Ovary (tissue), 9 donors: ENCODE results near the gene PTPN12. TPM values are rescaled to one million over a fixed set of nuclear protein-coding genes. Genes with fewer than 3 reads are reported as not detected.

Experiments used
- DNase-seq, 5 donors: peaks; one replicate each; pipeline ENCODE4 v3.0.0-alpha.2; 2019 to 2020
- H3K27ac ChIP-seq, 2 donors: fragments of 200-600 bp; one replicate each; pipeline versions ENCODE4 v1.5.1 to v1.8.0; 2019 to 2022
- H3K27me3 ChIP-seq: fragments of 200-600 bp; one replicate; pipeline ENCODE4 v1.8.0; 2022
- H3K36me3 ChIP-seq: fragments of 200-600 bp; sonication (generic); one replicate; pipeline ENCODE4 v1.5.1; 2019
- H3K4me1 ChIP-seq: one replicate; pipeline ENCODE4 v1.8.1; 2013; ENCODE audit warnings: mild to moderate bottlenecking, moderate library complexity; ENCODE audit not compliant: insufficient read depth
- H3K4me3 ChIP-seq: fragments of 200-600 bp; sonication (generic); one replicate; pipeline ENCODE4 v1.5.1; 2017
- H3K9me3 ChIP-seq, 2 donors: fragments of 200-600 bp in 1 of 2; sonication (generic) in 1 of 2; one replicate each; pipeline versions ENCODE4 v1.5.1 to v1.8.1; 2013 to 2019; ENCODE audit warnings: mild to moderate bottlenecking in 1 of 2, moderate library complexity in 1 of 2
- CTCF ChIP-seq, 3 donors: fragments of 450-650 bp in 2 of 3; fragments of 200-600 bp in 1 of 3; IDR thresholded peaks; one replicate each; pipeline versions ENCODE4 v1.5.1 to v1.8.0; 2016 to 2022; ENCODE audit warnings: antibody characterized with exemption in 3 of 3, mild to moderate bottlenecking in 1 of 3
- EP300 ChIP-seq: sonication (generic); formaldehyde crosslinking; IDR thresholded peaks from one replicate; pipeline ENCODE4 v1.6.1; 2017; ENCODE audit warnings: antibody characterized with exemption
- POLR2A ChIP-seq: fragments of 450-650 bp; IDR thresholded peaks from one replicate; pipeline ENCODE4 v1.6.1; 2017; ENCODE audit warnings: antibody characterized with exemption, mild to moderate bottlenecking, moderate library complexity
- WGBS, 3 donors: extraction: QIAGEN DNeasy Blood & Tissue Kit in 1 of 3; methylation state at CpG; one replicate each; pipeline versions ENCODE4 v1.1.5 to v1.1.7; 2013 to 2017; 5-methylcytosine and 5-hydroxymethylcytosine counted together
- intact Hi-C, 4 donors: fragments of 100-400 bp; cut with DNase I; formaldehyde crosslinking; loops; one replicate each; pipeline versions ENCODE4 v1.11.0 to v1.15.1; 2022 to 2023
- polyA plus RNA-seq, 2 donors: library from polyadenylated mRNA; stranded (reverse); fragments of 200-250 nt in 1 of 2; fragments of 350-450 nt in 1 of 2; fragmentation: Illumina TruSeq in 1 of 2; extraction: RNeasy Lipid Tissue Mini Kit (QIAGEN cat#74804) in 1 of 2; gene quantifications; one replicate each; pipeline ENCODE4 v1.2.3, GENCODE V29; 2013 to 2014
- total RNA-seq, 7 donors: library from RNA; depleted of rRNA in 2 of 7; stranded (reverse); fragments of >200 nt in 2 of 7; fragmentation: NEBNext Ultra II Directional in 3 of 7; extraction: Animal tissue kit (Norgen Biotek cat#: 25700) in 3 of 7; gene quantifications; one replicate each; pipeline versions ENCODE4 v1.1.0 to v1.2.4, GENCODE V29; 2016 to 2023
- donor health status: DM: no; HTN: no; CAD: no; lungs with moderate emphysema.
- donor health status: DM: no; HTN: no; CAD: no.
- donor health status: Bipolar disorder and iron deficiency.
- donor health status: DM: yes; HTN: yes; CAD: no.
- donor health status: DM: no; HTN: no; CAD: no.
- donor health status: DM: yes; HTN: yes; CAD: no.

The PTPN12 gene
- total and polyA plus RNA-seq, 9 donors, result 45.8 to 90.0 (median 62.7) TPM

- DNase-seq, result no peak
- Histone ChIP-seq H3K27me3 (no peaks in the 10 kb centered on the region), H3K9me3 (no peaks in the 10 kb centered on the region), H3K27ac (no peak overlapping the region), H3K4me3 (no peak overlapping the region), H3K36me3 (no peaks in the 10 kb centered on the region), H3K4me1 (peaks cover 1% of the 10 kb centered on the region)
- WGBS, 3 donors, result 97 to 98% (median 97%) methylated on average over 3 of the region's 3 CpGs
- TF ChIP-seq EP300 (no peak), POLR2A (no peak), CTCF (IDR thresholded peaks at IDR 0.05) (no peak)
- intact Hi-C loops, result no loop called here
Measured at GRCh38 chr7:77576856-77577255, 39.8 kb downstream of the PTPN12 start.

- DNase-seq, result no peak
- no peak overlapping the region for H3K27ac ChIP-seq
- H3K9me3 ChIP-seq, result no peaks in the 10 kb centered on the region
- no peaks in the 10 kb centered on the region for H3K4me1 ChIP-seq
- H3K27me3 ChIP-seq, result no peaks in the 10 kb centered on the region
- intact Hi-C loops, result no loop called here
- no peaks in the 10 kb centered on the region for H3K36me3 ChIP-seq
- TF ChIP-seq EP300, result no peak
- no peak for TF ChIP-seq POLR2A
- TF ChIP-seq CTCF (IDR thresholded peaks at IDR 0.05), result no peak
- H3K4me3 ChIP-seq, result no peak overlapping the region
Measured at GRCh38 chr7:77579797-77580196, 42.7 kb downstream of the PTPN12 start.

GRCh38 chr7:77580762-77581350 is 43.8 kb downstream of the PTPN12 start:
- H3K36me3 ChIP-seq, result no peaks in the 10 kb centered on the region
- H3K4me3 ChIP-seq, result no peak overlapping the region
- intact Hi-C loops, result no loop called here
- H3K27ac ChIP-seq, result no peak overlapping the region
- 62 to 77% (median 66%) methylated on average over 4 of the region's 4 CpGs for WGBS, 3 donors
- TF ChIP-seq POLR2A (no peak), CTCF (IDR thresholded peaks at IDR 0.05) (no peak), EP300 (no peak)
- no peaks in the 10 kb centered on the region for H3K27me3 ChIP-seq
- DNase-seq, result no peak
- no peaks in the 10 kb centered on the region for H3K9me3 ChIP-seq
- H3K4me1 ChIP-seq, result no peaks in the 10 kb centered on the region

- no peaks in the 10 kb centered on the region for H3K27me3 ChIP-seq
- H3K4me1 ChIP-seq, result no peaks in the 10 kb centered on the region
- TF ChIP-seq CTCF (IDR thresholded peaks at IDR 0.05), result no peak
- TF ChIP-seq POLR2A, result no peak
- no peak for TF ChIP-seq EP300
- H3K27ac ChIP-seq, result no peak overlapping the region
- no peaks in the 10 kb centered on the region for H3K36me3 ChIP-seq
- no peaks in the 10 kb centered on the region for H3K9me3 ChIP-seq
- intact Hi-C loops, result loop anchor here in 1 of 4 donors (5.0 kb wide), 1 partner anchor 1155 kb away; no protein-coding TSS in a partner anchor
- DNase-seq, result no peak
- WGBS, 3 donors, result 87 to 90% (median 90%) methylated on average over 2 of the region's 2 CpGs
- H3K4me3 ChIP-seq, result no peak overlapping the region
Measured at GRCh38 chr7:77587272-77587671, 50.2 kb downstream of the PTPN12 start.
